ENCODE results near the gene CD1D.
"Not testable (repeated sequence)": the region's sequence is repeated elsewhere in the genome, so short reads cannot be mapped to it uniquely, and the experiment has no call there.

DNA sequence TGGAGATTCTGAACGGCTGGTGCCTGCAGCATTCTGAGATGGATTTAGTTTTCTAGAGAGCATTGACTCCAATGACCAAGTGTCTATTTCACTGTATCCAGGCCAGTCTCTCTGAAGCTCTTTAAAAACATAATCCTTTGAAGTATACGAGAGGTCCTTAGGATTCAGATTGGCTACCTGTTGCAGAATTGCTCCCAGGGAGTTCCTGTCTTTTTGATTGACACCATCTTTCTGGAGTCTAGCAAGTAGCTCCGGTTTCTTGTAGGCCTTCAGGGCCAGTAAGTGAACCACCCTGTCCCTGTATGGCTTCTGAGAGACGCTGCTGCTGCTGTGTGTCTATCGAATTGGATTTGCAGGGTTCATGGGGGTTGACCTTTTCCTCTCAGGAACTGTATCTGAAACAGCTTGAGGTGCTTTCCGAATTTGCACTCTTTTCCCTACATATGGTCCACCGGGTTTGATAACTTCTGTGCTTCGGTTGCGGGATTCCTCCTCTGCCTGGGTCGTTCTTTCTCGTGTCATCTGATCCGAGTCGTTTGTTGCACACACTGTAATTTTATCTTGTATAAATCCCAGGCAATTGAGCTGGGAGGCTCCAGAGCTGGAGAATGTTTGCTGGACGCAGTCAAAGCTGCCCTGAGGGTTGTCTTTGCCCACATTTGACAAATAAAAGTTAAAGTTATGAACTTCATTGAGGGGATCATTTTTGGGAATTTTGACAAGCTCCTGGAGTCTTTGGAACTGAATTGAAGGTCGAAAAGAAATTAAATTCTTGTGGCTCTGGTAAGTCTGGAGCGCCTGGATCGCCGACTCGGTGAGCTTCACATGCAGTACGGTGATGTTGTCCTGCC, 3.6 kb upstream of the CD1D start:
- TF ChIP-seq, protein P1, sequence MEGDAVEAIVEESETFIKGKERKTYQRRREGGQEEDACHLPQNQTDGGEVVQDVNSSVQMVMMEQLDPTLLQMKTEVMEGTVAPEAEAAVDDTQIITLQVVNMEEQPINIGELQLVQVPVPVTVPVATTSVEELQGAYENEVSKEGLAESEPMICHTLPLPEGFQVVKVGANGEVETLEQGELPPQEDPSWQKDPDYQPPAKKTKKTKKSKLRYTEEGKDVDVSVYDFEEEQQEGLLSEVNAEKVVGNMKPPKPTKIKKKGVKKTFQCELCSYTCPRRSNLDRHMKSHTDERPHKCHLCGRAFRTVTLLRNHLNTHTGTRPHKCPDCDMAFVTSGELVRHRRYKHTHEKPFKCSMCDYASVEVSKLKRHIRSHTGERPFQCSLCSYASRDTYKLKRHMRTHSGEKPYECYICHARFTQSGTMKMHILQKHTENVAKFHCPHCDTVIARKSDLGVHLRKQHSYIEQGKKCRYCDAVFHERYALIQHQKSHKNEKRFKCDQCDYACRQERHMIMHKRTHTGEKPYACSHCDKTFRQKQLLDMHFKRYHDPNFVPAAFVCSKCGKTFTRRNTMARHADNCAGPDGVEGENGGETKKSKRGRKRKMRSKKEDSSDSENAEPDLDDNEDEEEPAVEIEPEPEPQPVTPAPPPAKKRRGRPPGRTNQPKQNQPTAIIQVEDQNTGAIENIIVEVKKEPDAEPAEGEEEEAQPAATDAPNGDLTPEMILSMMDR (IDR thresholded peaks at IDR 0.05): not testable (repeated sequence)
- TF ChIP-seq POLR2A (IDR thresholded peaks at IDR 0.05); POLR2AphosphoS5 (IDR thresholded peaks at IDR 0.05; ENCODE audit: insufficient read depth in 1 of 2, low read depth in 1 of 2): not testable (repeated sequence)
